Testis (tissue), 3 donors: ENCODE data around the gene PHLDA1. TPM values are rescaled to one million over a fixed set of nuclear protein-coding genes. Genes with fewer than 3 reads are reported as not detected.

Experiments used
- DNase-seq: peaks from one replicate; pipeline ENCODE4 v3.0.0-alpha.2; 2019
- H3K27ac ChIP-seq, 2 donors: fragments of 200-600 bp; sonication (generic); one replicate each; pipeline ENCODE4 v1.5.1; 2019
- H3K27me3 ChIP-seq: fragments of 200-600 bp; sonication (generic); one replicate; pipeline ENCODE4 v1.5.1; 2019
- H3K36me3 ChIP-seq: fragments of 200-600 bp; sonication (generic); one replicate; pipeline ENCODE4 v1.5.1; 2017; ENCODE audit warnings: low read depth; ENCODE audit errors: missing control alignments
- H3K4me1 ChIP-seq: fragments of 200-600 bp; sonication (generic); one replicate; pipeline ENCODE4 v1.5.1; 2019
- H3K4me3 ChIP-seq, 2 donors: fragments of 200-600 bp; sonication (generic); one replicate each; pipeline ENCODE4 v1.5.1; 2017 to 2019
- H3K9me3 ChIP-seq: fragments of 200-600 bp; sonication (generic); one replicate; pipeline ENCODE4 v1.5.1; 2017
- CTCF ChIP-seq, 3 experiments: fragments of 450-650 bp in 2 of 3; fragments of 200-600 bp in 1 of 3; sonication (generic) in 1 of 3; IDR thresholded peaks; one replicate each; pipeline ENCODE4 v1.5.1; 2016 to 2019; ENCODE audit warnings: antibody characterized with exemption in 3 of 3, mild to moderate bottlenecking in 2 of 3, moderate library complexity in 1 of 3
- POLR2A ChIP-seq: fragments of 450-650 bp; IDR thresholded peaks from one replicate; pipeline ENCODE4 v1.6.1; 2017; ENCODE audit warnings: antibody characterized with exemption, mild to moderate bottlenecking, moderate library complexity
- WGBS, 2 donors: methylation state at CpG; one replicate each; pipeline ENCODE4 v1.1.5; 2018; 5-methylcytosine and 5-hydroxymethylcytosine counted together
- intact Hi-C: fragments of 100-400 bp; cut with DNase I; formaldehyde crosslinking; loops from one replicate; pipeline ENCODE4 v1.15.1; 2023; ENCODE audit warnings: low total_unique reads
- polyA plus RNA-seq: library from polyadenylated mRNA; stranded (reverse); fragments of 350-450 nt; fragmentation: Illumina TruSeq; extraction: RNeasy Lipid Tissue Mini Kit (QIAGEN cat#74804); gene quantifications from one replicate; pipeline ENCODE4 v1.2.3, GENCODE V29; 2014; ENCODE audit warnings: low read depth, low replicate concordance; ENCODE audit not compliant: insufficient read depth
- total RNA-seq, 2 donors: library from RNA; depleted of rRNA; stranded (reverse); fragments of >200 nt; gene quantifications; one replicate each; pipeline ENCODE4 v1.2.3, GENCODE V29; 2016

Gene PHLDA1
- total and polyA plus RNA-seq, 3 donors from 2014 or later: 7.7 to 10.9 (median 8.2) TPM

- Histone ChIP-seq H3K27me3 (no peaks in the 10 kb centered on the region), H3K36me3 (no peaks in the 10 kb centered on the region), H3K4me3 (no peak overlapping the region), H3K4me1 (no peaks in the 10 kb centered on the region), H3K27ac (no peak overlapping the region), H3K9me3 (no peaks in the 10 kb centered on the region)
- 80 to 83% methylated on average over 8 of the region's 8 CpGs for WGBS, 2 donors
- no peak for DNase-seq
- intact Hi-C loops: no loop called here
- TF ChIP-seq POLR2A (no peak), CTCF (IDR thresholded peaks at IDR 0.05) (no peak)
These were observed 23.9 kb downstream of the PHLDA1 start for GRCh38 chr12:76007640-76008039.

- intact Hi-C loops: no loop called here
These were observed 25.3 kb downstream of the PHLDA1 start for GRCh38 chr12:76006028-76006925.

GRCh38 chr12:76003355-76003638 lies 28.3 kb downstream of the PHLDA1 start:
- Histone ChIP-seq H3K9me3 (no peaks in the 10 kb centered on the region), H3K36me3 (no peaks in the 10 kb centered on the region), H3K27me3 (no peaks in the 10 kb centered on the region), H3K4me1 (no peaks in the 10 kb centered on the region), H3K27ac (no peak overlapping the region), H3K4me3 (no peak overlapping the region)
- TF ChIP-seq CTCF (IDR thresholded peaks at IDR 0.05) (no peak), POLR2A (no peak)
- 82 to 85% methylated on average over 2 of the region's 2 CpGs for WGBS, 2 donors
- intact Hi-C loops: no loop called here
- no peak for DNase-seq

More at GRCh38 chr12:76006028-76006925, 25.3 kb downstream of the PHLDA1 start:
- no peak for TF ChIP-seq CTCF (IDR thresholded peaks at IDR 0.05)
- no peak for TF ChIP-seq POLR2A
- no peaks in the 10 kb centered on the region for H3K36me3 ChIP-seq
- H3K4me1 ChIP-seq: no peaks in the 10 kb centered on the region
- 84 to 93% methylated on average over 9 of the region's 9 CpGs for WGBS, 2 donors
- DNase-seq: no peak
- no peaks in the 10 kb centered on the region for H3K9me3 ChIP-seq
- H3K27me3 ChIP-seq: no peaks in the 10 kb centered on the region
- H3K4me3 ChIP-seq: no peak overlapping the region
- no peak overlapping the region for H3K27ac ChIP-seq

DNA sequence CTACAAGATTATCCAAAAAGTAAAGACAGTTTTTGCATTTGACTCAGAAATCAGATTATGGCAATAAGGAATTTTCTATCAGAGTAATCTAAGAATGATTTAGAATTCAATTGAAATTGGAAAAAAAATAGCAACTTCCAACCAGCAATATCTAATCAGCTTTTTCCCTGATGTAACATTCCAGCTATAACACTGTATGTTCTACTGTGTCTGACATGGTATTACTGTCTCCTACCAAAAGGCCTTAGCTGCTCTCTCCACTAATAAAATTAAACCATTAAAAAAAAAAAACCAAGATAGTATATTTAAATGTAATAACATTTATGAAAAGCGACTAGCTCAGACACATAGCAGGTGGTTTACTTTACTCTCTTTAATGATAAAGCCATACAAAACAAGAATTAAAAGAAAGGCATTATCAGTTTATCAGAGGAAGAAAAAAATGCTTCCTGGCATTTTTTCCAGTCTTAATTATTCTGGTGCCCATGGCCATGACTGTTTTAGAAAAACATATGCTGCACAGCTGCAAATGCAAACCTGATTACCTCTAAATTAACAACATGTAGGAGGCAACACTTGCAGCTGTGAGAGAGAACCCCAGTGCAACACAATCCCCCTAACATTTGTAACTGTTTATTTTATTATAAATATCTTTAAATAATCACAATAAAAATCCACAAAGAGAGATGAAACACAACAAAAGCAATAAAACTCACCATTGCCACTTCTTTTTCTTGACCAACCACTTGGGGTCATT lies 28.8 kb downstream of the PHLDA1 start:
- TF ChIP-seq POLR2A (no peak), CTCF (IDR thresholded peaks at IDR 0.05) (no peak)
- WGBS, 2 donors: 65 to 72% methylated on average over 1 of the region's 1 CpG
- no peak for DNase-seq
- intact Hi-C loops: no loop called here
- no peaks in the 10 kb centered on the region for H3K36me3 ChIP-seq
- no peak overlapping the region for H3K4me3 ChIP-seq
- H3K4me1 ChIP-seq: no peaks in the 10 kb centered on the region
- H3K9me3 ChIP-seq: no peaks in the 10 kb centered on the region
- H3K27me3 ChIP-seq: no peaks in the 10 kb centered on the region
- no peak overlapping the region for H3K27ac ChIP-seq
